GM19324 (cell line): Measurements from ENCODE around the gene SCN11A.
"Not testable (repeated sequence)": the region's sequence is repeated elsewhere in the genome, so short reads cannot be mapped to it uniquely, and the experiment has no call there.

Source experiments
- ATAC-seq: cut with Tn5 transposase; IDR thresholded peaks from one replicate; pipeline ENCODE4 v1.9.1; 2021; ENCODE audit warnings: mild to moderate bottlenecking, moderate library complexity; ENCODE audit not compliant: unreplicated experiment, low FRiP score

SCN11A gene

DNA sequence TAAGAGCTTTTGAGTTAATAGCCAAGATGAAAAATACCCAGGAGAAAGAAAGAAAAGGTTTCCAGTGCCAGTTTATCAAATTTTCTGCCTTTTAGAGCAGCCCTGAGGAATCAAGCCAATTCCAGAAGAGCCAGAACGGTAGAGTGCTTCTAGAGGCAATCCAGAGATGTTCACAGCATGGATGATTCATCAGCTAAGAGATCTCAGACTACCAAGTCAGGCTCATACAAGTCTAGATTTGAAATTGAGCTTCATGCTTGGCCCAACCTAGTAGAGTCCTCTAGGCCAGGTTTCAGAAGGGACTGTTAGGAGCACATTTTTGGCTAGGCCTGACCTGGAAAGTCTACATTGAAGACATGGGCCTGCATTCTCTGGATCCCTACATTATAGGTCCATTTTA is 15.5 kb upstream of the SCN11A start:
- no peak for ATAC-seq

DNA sequence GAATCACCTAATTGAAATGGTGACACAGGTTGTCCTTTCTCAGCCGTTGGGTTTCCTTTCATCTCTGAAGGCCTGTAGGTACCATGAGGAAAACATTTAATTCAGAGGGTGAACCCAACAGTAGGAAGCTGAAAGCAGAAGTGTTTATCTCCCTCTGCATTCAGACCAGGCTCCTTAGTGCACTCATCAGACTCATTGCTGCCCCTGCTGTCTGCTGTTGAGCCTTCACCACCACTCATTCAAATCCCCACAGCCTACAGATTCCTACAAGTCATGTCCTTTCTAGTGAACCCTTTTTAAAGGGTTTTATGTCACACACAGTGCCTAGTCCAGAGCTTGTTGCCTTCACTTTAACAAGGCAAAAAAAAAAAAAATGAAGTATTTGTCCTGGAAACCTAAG is 13.5 kb upstream of the SCN11A start:
- peak; percentile 65 for ATAC-seq

DNA sequence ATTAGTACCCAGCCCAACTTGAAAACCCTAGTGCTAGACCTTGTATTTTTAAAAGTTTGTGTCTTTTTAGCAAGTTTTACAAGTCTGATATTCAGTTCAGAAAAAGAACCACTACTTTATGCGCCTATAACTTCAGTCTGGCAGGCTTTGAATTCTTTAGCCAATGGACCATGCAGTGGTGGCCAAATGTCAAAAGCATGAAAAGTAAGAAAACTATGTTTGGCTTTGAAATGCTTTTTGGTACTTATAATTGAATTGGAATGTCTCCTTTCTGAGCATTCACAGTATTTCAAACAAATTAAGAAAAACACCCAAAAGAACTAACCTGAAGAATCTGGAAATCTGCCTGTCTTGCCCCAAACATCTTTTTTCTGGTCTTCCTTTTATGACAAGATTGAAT is 12.9 kb upstream of the SCN11A start:
- ATAC-seq, result no peak

DNA sequence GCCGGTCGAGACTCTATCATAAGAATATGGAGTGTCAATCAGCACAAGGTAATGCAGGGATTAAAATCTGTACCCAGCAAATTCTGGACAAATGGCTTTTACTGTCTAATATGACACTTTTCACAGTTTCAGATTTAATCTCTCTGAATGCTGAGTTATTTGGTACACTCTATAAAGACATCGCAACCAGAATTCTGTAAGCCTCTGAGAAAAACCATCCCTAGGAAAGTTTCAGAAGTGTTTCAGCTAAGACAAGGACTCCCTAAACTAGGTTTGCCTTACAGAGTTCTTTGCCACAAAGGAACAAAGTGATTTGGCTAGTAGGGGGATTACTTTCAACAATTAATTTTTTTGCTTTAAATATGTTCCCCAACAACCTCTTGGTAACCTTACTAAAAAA is 11.4 kb upstream of the SCN11A start:
- no peak for ATAC-seq

DNA sequence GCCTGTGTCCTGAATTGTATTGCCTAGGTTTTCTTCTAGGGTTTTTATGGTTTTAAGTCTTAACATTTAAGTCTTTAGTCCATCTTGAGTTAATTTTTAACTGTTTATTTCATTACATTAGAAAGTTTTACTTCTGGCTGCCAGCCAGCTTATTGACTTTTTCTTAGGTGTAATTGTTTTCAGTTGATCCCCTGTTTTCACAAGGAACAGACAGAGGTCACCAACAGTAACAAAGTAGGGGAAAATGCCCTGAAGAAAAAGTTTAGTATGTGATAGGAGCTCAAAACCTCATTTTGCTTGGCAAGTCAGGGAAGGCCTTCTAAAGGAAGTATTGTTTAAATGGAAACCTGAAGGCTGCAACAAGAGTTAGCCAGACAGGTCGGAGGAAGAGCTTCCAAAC is 10.4 kb upstream of the SCN11A start:
- no peak for ATAC-seq

DNA sequence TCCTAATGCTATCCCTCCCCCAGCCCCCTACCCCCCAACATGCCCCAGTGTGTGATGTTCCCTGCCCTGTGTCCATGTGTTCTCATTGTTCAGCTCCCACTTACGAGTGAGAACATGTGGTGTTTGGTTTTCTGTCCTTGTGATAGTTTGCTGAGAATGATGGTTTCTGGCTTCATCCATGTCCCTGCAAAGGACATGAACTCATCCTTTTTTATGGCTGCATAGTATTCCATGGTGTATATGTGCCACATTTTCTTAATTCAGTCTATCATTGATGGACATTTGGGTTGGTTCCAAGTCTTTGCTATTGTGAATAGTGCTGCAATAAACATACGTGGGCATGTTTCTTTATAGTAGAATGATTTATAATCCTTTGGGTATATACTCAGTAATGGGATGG is 9.5 kb upstream of the SCN11A start:
- ATAC-seq, result not testable (repeated sequence)

DNA sequence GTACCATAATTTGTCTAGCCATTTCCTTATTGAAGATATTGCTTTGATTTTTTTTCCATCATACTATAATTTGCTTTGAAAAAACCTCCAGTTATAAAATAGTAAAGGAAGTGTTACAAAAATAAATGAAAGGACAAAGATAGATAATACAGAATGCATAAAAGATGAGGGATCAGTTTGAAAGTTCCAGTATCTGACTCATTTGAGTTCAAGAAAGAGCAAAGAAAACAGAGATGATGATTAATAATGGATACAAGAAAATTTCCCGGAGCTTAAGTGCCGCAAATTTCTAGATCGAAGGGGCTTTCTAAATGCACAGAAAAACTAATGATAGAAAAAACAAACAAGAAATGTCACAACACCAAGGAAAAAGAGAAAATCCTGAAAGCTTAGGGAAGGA is 4.4 kb upstream of the SCN11A start:
- ATAC-seq, result no peak

DNA sequence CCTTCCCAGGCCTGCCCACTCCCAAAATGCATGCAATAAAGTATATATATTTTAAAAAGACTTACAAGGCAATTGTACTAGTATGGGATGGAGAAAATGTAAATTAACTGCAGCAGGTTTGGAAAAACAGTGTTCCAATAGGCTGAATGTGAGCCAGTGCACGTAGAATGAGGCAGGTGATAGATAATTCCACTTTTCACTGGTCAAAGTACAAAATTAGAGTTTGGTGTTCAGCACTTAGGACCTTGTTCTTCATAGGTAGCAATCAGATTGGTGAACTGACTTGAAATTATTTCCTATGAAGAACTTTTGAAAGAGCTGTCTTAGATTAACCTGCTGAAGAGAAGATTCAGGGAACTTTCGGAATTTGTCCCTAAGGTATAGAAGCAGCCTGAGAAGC is 2.0 kb upstream of the SCN11A start:
- no peak for ATAC-seq

DNA sequence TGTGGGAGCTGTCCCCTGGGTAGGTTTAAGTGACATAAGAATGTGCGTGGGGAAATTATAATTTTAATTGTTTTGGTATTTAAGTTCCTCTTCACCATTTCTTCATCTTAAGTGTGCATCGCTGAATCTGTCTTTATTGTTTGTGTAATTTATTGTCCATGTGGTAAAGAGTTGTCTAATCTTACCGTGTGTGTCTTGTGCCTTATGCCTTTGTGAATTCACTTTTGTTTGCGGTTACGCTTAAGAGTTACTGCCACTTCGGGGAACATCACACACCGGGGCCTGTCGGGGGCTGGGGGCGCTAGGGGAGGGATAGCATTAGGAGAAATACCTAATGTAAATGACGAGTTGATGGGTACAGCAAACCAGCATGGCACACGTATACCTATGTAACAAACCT is 839 bp upstream of the SCN11A start:
- no peak for ATAC-seq

DNA sequence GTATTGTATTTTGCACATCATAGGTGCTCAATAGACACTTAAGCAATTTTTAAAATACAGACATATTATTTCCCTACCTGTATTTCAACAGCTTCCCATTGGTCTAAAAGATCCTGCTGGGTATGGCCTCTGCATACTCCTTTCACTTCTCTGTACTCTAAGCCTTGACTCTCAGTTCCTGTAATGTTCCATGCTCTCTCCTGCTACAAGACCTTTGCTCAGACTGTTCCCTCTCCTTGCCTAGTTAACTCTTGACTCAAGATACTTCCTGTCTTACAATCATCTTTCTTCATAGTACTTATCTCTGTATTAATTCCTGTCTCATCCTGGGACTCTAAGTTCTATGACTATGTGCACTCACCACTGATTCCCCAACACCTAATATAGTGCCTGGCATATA is 1.7 kb downstream of the SCN11A start:
- no peak for ATAC-seq

DNA sequence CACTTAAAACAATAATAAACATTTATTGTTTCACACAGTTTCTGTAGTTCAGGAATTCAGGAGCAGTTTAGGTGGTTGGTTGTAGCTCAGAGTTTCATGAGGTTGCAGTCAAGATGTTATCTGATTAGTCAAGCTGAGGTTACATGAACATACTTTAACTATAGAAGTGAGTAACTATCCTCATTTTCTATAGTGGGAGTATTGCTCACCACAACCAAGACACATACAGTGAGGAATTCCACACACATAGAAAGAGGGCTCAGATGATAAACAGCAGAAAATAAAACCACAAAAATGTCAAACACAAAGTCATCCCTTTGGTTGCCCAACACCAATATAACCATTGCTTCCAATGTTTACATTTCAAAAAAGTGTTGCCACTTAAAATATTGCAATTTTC is 13.6 kb downstream of the SCN11A start:
- ATAC-seq, result no peak

DNA sequence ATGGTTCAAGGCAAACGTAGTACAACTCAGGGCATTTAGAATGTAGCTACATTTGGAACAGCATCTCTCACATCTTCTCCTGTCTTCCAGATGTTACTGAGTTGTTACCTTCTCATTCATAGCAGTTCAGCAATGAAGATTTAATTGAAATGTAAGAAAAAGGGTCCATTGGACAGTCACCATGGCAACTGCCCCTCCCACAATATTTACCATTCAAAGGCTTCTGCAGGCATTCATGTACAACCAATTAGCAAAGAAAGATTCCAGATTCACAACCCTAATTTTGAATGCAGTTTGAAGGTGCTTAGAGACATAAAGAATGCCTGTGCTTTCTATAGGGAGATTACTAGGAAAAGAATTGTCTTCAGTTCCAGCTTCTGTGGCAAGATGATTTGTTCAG is 22.2 kb downstream of the SCN11A start:
- ATAC-seq, result no peak

DNA sequence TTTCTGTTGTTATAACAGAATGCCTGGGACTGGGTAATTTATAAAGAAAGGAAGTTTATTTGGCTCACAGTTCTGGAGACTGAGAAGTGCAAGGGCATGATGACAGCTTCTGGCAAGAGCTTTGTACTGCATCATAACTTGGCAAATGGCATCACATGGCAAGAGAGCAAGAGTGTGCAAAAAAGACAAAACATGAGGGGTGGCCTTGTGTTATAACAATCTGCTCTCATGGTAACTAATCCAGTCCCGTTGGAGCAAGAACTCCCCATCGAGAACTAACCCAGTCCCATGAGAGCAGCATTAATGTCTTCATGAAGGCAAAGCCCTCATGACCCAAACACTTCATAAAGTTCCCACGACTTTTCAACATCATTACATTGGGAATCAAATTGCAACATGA is 23.2 kb downstream of the SCN11A start:
- ATAC-seq, result no peak

DNA sequence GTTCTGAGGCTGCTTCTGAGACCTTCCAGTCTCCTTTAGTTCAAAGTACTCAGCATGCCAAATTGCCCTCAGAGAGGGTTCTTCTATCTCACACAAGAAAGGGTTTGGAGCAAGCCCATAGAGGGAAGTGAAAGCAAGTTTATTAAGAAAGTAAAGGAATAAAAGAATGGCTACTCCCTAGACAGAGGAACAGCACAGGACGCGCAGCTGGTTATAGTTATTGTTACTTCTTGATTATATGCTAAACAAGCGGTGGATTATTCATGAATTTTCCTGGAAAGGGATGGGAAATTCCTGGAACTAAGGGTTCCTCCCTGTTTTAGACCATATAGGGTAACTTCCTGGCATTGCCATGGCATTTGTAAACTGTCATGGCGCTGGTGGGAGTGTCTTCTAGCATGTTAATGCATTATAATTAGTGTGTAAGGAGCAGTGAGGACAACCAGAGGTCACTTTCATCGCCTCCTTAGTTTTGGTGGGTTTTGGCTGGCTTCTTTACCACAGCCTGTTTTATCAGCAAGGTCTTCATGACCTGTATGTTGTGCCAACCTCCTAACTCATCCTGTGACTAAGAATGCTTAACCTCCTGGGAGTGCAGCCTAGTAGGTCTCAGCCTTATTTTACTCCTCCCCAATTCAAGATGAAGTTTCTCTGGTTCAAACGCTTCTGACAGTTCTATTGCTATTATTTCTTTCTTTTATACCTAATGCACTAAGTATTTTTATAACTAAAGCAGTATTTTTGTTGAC is 26.3 kb downstream of the SCN11A start:
- ATAC-seq, result no peak

DNA sequence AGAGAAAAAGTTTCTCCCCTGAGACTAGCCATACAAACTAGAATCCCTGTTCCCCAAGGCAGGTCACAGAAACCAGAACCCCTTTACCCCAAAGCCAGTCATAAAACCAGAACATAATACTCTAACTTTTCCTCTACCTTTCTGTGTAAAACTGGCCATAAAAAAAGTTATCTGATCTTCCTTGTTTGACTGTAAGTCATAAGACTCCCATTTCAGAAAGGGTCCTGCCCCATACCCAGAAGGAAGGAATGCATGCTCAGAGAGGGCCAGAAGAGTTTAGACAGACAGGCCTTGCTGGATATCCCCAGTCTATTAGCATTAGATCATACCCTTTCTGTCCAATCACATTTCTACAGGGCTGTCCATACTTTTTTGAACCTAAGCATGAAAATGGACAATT is 27.2 kb downstream of the SCN11A start:
- ATAC-seq, result no peak

DNA sequence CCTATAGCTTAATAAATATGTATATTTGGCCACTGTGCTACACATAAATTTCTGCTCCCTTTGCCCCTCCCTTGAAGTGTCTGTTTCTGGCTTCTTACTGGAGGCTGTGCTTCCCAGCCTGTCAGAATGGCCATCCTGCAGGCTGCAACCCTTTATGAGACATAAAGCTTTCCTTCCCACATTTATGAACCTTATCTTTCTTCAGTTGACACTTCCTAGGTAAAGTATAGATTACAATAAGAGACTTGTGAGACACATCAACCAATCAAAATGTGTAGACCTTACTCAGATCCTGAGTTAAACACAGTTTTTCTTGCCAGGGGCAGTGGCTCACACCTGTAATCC is 29.5 kb downstream of the SCN11A start:
- no peak for ATAC-seq

DNA sequence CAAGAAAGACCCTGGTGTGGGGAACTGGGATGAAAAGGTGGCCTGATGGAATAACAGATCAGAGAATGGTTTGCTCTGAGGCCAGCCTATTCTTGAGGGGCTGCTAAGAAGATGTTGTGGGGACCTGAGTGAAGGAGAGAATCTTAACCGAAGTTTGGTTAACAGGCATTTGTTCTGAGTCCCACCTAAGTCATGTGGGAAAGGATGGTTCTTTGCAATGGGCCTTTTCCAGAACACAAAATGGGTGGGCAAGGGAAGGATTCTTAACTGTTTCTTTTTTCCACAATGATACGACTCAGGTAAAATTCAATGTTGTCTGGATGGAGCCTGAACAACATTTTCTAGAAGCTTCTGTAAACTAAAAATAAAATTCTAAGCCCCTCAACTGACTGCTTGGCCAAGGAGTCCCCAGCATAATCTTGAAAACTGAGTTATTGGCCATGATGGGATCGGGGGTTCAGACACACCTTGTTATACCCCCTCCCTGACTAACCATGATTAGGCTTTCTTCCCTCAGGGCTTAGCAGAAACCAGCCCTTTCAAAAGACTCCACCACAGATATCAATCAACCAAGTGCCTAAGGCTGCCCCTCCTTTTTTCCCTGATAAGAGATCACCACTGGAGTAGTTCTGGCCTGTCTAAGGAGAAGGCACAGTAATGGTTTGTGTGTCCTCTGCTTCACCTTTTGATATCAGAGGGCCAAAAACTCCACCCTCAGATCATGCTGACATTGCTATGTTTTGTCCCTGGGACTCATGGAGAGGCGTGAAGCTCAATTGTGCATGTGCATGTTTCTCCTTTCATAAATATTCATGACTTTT is 30.1 kb downstream of the SCN11A start:
- no peak for ATAC-seq

DNA sequence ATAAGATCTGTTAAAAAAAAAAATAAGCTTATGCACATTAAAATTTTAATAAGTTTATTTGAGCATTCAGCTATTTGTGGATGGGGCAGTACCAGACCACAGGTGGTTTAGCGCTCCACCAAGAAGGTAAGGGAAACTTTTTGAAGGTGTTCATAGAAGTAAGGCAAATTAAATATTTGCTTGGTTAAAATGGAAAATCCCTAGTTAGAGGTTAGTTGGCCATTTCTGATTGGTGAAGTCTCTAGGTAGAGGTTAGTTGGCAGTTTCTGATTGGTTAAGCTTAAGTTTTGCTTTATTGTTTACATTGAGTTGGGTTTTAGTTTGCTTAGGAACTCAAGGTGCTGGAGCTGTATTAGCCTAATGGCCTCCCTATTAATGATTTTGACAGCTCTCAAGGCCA is 30.7 kb downstream of the SCN11A start:
- no peak for ATAC-seq

DNA sequence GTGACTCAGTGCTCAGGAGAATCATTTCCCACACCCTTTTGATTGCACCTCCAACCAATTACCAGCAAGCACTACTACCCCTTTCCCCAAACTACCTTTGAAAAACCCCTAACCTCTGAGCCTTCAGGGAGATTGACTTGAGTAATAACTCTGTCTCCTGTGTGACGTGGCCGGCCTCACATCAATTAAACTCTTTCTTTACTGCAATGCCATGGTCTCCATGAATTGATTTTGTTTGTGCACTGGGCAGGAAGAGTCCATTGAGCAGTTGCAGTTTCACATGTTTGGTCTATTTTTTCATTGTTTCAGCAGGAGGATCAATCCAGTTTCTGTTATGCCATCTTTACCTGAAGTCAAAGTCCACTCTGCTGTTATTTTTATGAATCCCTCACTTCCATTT is 32.4 kb downstream of the SCN11A start:
- no peak for ATAC-seq

DNA sequence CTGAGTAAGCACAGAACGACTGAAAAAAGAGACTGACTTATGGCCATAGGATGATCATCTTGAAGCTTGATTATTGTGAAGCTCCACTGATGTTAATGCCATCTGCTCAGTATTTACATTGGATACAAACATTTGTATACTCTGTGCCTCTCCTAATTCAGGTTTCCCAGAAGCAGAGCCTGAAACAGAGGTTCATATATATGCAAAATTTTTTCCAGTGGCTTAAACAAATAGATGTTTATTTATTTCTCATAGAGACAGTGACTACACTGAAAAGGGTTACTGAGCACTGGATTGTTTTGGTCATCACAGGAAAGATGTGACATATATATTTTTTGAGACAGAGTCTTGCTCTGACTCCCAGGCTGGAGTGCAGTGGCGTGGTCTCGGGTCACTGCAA is 36.3 kb downstream of the SCN11A start:
- ATAC-seq, result no peak

DNA sequence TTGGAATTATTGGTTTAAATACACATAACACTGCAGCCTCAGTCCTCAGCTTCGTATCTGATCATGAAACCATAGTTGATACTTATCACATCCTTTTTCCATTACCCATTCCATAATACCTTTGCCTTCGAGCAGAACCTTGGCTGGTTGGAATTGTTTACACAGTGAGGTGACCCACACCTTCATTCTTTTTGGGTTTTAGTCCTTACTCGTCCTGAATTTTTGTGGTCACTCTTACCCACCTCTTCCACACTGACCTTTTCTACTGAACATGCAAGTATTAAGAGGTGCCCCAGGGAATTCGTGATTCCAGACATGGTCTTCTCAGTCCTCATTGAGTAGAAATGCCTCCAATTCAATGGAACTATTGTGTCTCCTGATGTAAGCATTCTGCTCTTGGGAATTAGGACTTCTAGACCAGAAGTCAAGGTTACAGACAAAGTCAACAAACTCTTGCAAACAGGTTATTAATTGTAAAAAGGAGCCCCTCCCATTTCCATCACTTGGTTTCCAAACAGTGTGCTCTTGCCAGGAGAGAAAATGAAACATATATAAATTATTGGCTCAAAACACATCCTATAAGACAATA is 37.7 kb downstream of the SCN11A start:
- ATAC-seq, result no peak

DNA sequence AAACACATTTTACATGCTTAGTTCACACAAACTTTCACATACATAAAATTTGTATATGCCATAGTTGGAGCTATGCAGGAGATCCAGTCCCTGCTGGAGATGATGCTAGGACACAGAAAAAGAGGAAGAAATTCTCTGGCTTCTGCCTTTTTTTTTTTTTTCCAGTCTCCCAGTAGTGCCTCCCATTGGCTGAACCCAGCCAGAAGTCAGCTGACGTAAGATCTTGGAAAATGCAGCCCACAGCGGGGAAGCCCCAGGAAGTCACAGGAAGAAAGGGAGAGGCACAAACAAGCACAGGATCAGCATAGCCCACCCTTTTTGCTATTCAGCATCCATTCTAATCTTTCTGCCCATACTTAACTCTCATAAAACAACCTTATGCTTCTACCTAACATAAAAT is 38.5 kb downstream of the SCN11A start:
- no peak for ATAC-seq
